SJSA1 (cell line): ENCODE data around the gene BAIAP2. TPM values are rescaled to one million over a fixed set of nuclear protein-coding genes. Genes with fewer than 3 reads are reported as not detected.

Source experiments
- DNase-seq, 2 experiments: peaks; one replicate each; pipeline ENCODE4 v3.0.0-alpha.2; 2015 to 2020; ENCODE audit warnings: low spot score in 2 of 2, low read depth in 1 of 2
- H3K27ac ChIP-seq: fragments of 250-450 bp; sonication (Bioruptor Pico); 2 replicates; pipeline ENCODE4 v1.5.1; 2020; ENCODE audit warnings: mild to moderate bottlenecking, moderate library complexity
- H3K27me3 ChIP-seq: fragments of 250-450 bp; sonication (Bioruptor Pico); replicated peaks from 2 replicates; pipeline ENCODE4 v1.5.1; 2020; ENCODE audit warnings: mild to moderate bottlenecking, moderate library complexity
- H3K36me3 ChIP-seq: fragments of 250-450 bp; sonication (Bioruptor Pico); 2 replicates; pipeline ENCODE4 v1.5.1; 2020; ENCODE audit warnings: mild to moderate bottlenecking
- H3K4me1 ChIP-seq: fragments of 250-450 bp; sonication (Bioruptor Pico); replicated peaks from 2 replicates; pipeline ENCODE4 v1.6.1; 2021; ENCODE audit warnings: mild to moderate bottlenecking
- H3K4me3 ChIP-seq: fragments of 250-450 bp; sonication (Bioruptor Pico); 2 replicates; pipeline ENCODE4 v1.5.1; 2020; ENCODE audit warnings: mild to moderate bottlenecking
- H3K9me3 ChIP-seq: fragments of 250-450 bp; sonication (Bioruptor Pico); replicated peaks from 2 replicates; pipeline ENCODE4 v1.5.1; 2020; ENCODE audit warnings: mild to moderate bottlenecking
- total RNA-seq: library from RNA; depleted of rRNA; stranded (reverse); fragments of >200 nt; shearing (Covaris generic); gene quantifications from 2 replicates; pipeline ENCODE4 v1.2.3, GENCODE V29; 2014

Gene BAIAP2
- total RNA-seq, 1 experiment from 2014 or later = 37.6 TPM

DNA sequence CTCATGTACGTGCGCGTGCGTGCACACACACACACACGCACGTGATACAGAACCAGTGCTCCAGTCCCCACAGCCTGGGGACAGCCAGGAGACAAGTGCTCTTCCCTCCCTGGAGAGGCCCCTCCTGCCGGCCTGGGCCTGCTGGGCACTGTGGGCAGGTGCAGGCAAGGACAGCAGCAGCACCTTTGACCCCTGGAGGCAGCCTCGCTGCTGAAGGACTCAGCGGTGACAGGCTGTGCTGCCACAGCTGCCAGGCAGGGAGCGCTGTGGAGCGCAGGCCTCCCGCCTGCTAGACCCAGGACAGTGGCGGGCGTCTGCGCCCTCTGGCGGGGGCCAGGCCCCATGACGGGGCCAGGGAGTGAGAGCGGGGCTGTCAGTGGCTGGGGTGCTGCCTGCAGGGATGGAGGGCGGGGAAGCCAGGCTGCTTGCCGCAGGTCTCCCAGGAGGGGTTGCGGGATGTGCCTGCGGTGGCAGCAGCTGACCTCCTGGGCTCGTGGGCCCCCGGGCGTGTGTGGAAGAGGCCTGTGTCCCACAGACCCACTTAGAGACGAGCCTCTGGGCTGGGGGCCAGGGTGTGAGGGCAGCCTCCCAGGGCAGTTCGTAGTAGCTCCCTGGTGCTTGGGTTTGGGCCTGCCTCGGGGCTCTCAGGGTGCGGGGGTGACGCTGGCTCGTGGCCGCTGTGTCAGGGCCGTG lies 66.8 kb downstream of the BAIAP2 start:
- no peaks in the 10 kb centered on the region for H3K9me3 ChIP-seq
- H3K36me3 ChIP-seq = peaks cover 69% of the 10 kb centered on the region
- H3K27me3 ChIP-seq = no peaks in the 10 kb centered on the region
- DNase-seq = peak; percentile 72 to 88
- no peak overlapping the region for H3K4me3 ChIP-seq
- no peak overlapping the region for H3K27ac ChIP-seq
- peaks cover 19% of the 10 kb centered on the region for H3K4me1 ChIP-seq

DNA sequence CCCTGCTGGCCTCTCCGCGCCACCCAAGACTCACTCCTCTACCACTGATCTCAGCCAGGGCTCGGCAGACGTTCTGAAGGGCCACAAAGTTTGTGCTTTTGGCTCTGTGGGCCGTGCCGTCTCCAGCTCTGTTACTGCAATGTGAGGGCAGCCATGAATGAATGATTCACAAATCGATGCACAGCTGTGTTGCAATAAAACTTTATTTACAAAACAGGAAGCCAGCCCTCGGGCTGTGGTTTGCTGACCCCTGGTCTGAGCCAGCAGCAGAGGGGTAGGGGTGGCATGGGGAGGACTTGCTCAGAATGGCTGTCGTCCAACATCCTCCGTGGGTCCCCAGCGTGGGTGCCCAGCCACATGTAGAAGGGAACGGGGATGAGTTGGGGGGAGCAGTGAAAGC lies 67.4 kb downstream of the BAIAP2 start:
- DNase-seq = no peak
- H3K36me3 ChIP-seq = peaks cover 75% of the 10 kb centered on the region
- peaks cover 13% of the 10 kb centered on the region for H3K4me1 ChIP-seq
- H3K27me3 ChIP-seq = no peaks in the 10 kb centered on the region
- no peak overlapping the region for H3K4me3 ChIP-seq
- no peaks in the 10 kb centered on the region for H3K9me3 ChIP-seq
- H3K27ac ChIP-seq = no peak overlapping the region

DNA sequence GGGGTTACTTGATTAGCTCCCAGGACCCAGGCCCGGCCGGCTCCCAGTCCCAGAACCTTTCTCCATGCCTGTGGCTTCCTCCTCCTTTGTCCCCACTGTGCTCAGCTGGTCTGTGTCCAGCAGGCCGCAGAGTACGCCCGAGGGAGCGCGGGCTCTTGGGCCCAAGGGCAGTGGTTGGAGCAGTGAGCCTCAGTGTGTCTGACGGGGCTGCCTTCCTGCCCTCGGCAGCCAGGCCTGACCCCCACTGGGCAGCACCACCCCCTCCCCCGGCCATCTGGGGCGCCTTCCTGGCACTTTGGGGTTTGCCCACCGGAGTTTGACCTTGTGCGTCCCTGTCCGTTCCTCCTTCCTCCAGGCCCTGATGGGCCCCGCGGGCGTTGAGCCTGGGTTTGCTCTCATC lies 67.9 kb downstream of the BAIAP2 start:
- peaks cover 8% of the 10 kb centered on the region for H3K4me1 ChIP-seq
- H3K36me3 ChIP-seq = peaks cover 80% of the 10 kb centered on the region
- no peak overlapping the region for H3K4me3 ChIP-seq
- no peak for DNase-seq
- H3K27ac ChIP-seq = no peak overlapping the region
- H3K27me3 ChIP-seq = no peaks in the 10 kb centered on the region
- no peaks in the 10 kb centered on the region for H3K9me3 ChIP-seq

DNA sequence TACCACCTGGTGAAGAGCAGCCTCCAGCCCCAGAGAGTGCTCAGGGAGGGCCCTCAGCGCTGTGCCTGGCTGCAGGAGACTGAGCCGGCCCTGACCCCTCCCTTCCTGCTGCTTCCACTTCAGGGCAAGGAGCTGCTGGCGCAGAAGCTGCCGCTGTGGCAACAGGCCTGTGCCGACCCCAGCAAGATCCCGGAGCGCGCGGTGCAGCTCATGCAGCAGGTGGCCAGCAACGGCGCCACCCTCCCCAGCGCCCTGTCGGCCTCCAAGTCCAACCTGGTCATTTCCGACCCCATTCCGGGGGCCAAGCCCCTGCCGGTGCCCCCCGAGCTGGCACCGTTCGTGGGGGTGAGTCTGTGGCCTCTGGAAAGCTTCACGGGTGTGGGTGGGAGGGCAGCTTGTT lies 68.4 kb downstream of the BAIAP2 start:
- Histone ChIP-seq H3K27me3 (no peaks in the 10 kb centered on the region), H3K4me3 (no peak overlapping the region), H3K36me3 (peaks cover 84% of the 10 kb centered on the region), H3K4me1 (peaks cover 3% of the 10 kb centered on the region), H3K9me3 (no peaks in the 10 kb centered on the region), H3K27ac (no peak overlapping the region)
- no peak for DNase-seq

DNA sequence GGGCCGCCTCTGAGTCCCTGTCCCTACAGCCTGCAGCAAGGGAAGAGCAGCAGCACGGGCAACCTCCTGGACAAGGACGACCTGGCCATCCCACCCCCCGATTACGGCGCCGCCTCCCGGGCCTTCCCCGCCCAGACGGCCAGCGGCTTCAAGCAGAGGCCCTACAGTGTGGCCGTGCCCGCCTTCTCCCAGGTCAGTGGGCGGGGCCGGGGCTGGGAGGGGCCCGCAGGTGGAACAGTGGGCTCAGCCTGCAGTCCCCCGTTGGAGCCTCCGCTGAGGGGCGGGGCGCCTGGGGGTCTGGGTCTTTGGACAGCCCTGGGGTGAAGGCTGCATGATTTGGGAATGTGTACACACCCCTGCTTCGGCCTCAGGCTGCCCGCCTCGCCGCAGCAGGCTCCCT lies 71.8 kb downstream of the BAIAP2 start:
- Histone ChIP-seq H3K27ac (no peak overlapping the region), H3K4me1 (no peaks in the 10 kb centered on the region), H3K9me3 (no peaks in the 10 kb centered on the region), H3K36me3 (peaks cover 88% of the 10 kb centered on the region), H3K4me3 (no peak overlapping the region), H3K27me3 (no peaks in the 10 kb centered on the region)
- DNase-seq = peak in 1 of 2 experiments; percentile 64

DNA sequence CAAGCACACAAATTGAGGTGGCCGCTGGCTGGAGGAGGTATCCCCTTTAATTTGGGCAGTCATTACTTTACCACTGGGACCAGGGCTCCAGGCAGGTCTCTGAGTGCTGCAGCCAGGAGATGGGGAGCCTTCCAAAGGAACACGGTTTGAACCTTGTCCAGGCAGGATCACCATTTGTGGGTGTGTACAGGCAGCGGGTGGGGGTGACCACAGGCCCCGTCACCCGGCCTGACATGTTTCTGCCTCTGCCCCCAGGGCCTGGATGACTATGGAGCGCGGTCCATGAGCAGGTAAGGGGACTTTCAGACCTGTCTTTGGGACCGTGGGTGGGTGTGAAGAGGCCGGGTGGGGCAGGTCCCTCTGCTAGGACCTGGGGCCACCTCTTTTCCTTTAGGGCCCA lies 73.3 kb downstream of the BAIAP2 start:
- Histone ChIP-seq H3K27ac (no peak overlapping the region), H3K36me3 (peaks cover 80% of the 10 kb centered on the region), H3K4me3 (no peak overlapping the region), H3K4me1 (no peaks in the 10 kb centered on the region), H3K27me3 (no peaks in the 10 kb centered on the region), H3K9me3 (no peaks in the 10 kb centered on the region)
- no peak for DNase-seq

DNA sequence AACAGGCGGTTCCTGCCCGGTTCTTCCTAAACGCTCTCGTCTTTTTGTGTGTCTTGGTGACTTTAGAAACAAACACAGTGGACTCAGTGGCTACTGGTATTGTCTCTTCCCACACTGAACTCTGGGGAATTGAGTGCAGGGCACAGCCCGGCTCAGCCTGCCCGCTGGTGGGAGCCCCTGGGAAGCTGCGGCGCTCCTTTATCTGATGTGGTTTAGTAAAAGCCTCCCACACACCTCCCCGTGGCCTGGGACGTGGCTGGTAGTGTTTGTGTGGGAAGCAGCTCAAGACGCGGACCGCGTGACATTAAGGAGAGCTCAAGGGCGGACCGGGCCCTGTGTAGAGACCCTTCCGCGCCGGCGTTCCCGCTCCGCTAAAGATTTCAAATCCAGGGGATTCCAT lies 75.0 kb downstream of the BAIAP2 start:
- no peaks in the 10 kb centered on the region for H3K4me1 ChIP-seq
- H3K36me3 ChIP-seq = peaks cover 62% of the 10 kb centered on the region
- no peaks in the 10 kb centered on the region for H3K9me3 ChIP-seq
- no peak overlapping the region for H3K27ac ChIP-seq
- no peak for DNase-seq
- H3K4me3 ChIP-seq = no peak overlapping the region
- no peaks in the 10 kb centered on the region for H3K27me3 ChIP-seq

DNA sequence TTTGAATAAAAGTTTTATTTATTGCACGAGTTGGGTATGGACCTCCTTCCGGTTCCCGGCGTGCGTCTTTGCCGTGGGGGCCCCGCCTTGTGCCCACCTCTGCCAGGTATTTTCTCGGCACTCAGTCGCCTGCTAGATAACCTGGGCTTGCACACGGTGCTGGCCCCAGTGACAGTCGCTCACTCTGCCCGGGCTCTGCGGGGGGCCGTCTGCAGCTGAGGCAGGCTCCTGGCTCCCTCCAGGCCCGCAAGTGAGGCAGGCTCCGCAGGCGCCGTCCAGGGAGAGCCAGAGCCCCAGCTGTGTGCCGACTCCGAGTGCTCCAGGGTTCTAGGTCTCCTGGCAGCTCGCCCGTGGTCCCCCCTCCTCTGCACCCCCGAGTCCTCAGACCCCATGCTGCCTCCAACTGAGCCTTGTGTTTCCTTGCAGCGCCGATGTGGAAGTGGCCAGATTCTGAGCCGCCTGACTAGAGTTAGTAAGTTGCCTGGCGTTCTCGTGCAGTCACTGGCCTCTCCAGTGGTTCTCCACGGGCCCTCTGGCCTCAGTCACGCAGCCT lies 75.6 kb downstream of the BAIAP2 start:
- H3K36me3 ChIP-seq = peaks cover 56% of the 10 kb centered on the region
- H3K4me1 ChIP-seq = no peaks in the 10 kb centered on the region
- DNase-seq = no peak

DNA sequence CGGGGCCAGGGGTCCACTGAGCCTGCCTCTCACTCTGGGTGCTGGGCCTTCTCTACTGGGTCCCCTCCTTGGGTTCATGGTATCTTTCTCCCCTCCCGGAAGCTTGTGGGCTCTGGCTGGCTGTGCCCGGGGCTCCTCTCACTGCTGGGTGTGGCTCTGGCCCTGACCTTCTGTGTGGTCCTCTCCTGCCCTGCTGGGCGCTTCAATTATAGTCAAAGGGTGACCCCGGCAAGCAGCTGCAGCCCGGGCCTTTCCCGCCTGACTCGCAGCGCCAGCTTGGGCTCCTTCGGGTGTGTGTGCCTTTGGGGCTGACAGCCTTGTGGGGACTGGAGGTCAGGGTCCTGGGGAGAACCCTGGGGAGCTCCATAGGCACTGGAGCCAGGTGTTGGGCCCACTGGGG lies 76.1 kb downstream of the BAIAP2 start:
- H3K27ac ChIP-seq = no peak overlapping the region
- no peaks in the 10 kb centered on the region for H3K27me3 ChIP-seq
- no peaks in the 10 kb centered on the region for H3K9me3 ChIP-seq
- DNase-seq = no peak
- peaks cover 55% of the 10 kb centered on the region for H3K36me3 ChIP-seq
- no peaks in the 10 kb centered on the region for H3K4me1 ChIP-seq
- H3K4me3 ChIP-seq = no peak overlapping the region

More for the DNA sequence above, 75.6 kb downstream of the BAIAP2 start:
- no peaks in the 10 kb centered on the region for H3K9me3 ChIP-seq
- no peak overlapping the region for H3K4me3 ChIP-seq
- H3K27ac ChIP-seq = no peak overlapping the region
- H3K27me3 ChIP-seq = no peaks in the 10 kb centered on the region

DNA sequence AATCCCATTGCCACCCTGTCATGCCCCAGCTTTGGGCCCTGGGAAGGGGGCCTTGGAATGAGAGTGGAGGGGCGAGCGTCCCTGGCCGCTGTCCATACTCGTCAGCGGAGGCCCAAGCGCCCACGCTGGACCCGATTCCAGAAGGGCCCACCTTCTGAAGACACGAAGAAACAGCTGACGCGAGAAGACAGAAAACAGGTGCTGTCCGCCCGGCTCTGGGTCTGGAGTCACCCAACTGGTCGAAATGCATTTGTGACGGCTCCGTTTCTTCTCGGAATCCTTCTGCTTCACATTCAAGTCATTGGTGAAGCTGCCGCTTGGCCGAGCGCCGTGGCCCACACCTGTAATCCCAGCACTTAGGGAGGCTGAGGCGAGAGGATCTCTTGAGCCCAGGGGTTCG lies 77.5 kb downstream of the BAIAP2 start:
- Histone ChIP-seq H3K36me3 (peaks cover 50% of the 10 kb centered on the region), H3K4me3 (no peak overlapping the region), H3K9me3 (no peaks in the 10 kb centered on the region), H3K27me3 (no peaks in the 10 kb centered on the region), H3K27ac (no peak overlapping the region), H3K4me1 (no peaks in the 10 kb centered on the region)
- DNase-seq = no peak

DNA sequence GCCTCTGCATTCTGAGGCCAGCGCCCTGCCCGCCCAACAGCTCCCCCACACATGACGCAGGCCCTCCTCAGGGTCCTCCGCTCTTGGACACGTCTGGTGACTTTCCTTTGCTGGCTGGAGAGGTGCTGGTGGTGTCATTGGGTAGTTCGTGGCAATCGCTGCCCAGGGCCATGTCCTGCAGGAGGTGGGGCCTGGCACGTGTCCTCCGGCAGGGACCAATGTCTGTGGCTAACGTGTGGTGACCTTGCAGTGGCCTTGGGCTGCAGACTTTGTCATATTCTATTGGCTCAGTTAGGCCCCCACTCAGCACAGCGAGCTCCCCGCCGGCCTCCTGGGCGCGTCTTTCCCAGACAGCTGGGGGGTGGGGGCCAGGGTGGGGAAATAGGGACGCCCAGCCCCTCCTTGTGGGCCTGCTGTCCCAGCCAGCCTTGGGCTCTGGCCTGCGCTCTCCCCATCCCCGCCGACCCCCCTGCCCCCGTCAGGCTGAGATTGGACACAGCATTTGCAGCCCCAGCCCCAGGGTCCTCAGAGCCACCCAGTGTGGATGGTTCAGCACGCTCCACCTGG lies 78.3 kb downstream of the BAIAP2 start:
- no peak for DNase-seq
- Histone ChIP-seq H3K36me3 (peaks cover 47% of the 10 kb centered on the region), H3K4me1 (peaks cover 1% of the 10 kb centered on the region), H3K9me3 (0 out of 2 replicates have a peak, but pooled peaks cover 3% of the 10 kb centered on the region), H3K27ac (no peak overlapping the region), H3K27me3 (no peaks in the 10 kb centered on the region), H3K4me3 (no peak overlapping the region)

DNA sequence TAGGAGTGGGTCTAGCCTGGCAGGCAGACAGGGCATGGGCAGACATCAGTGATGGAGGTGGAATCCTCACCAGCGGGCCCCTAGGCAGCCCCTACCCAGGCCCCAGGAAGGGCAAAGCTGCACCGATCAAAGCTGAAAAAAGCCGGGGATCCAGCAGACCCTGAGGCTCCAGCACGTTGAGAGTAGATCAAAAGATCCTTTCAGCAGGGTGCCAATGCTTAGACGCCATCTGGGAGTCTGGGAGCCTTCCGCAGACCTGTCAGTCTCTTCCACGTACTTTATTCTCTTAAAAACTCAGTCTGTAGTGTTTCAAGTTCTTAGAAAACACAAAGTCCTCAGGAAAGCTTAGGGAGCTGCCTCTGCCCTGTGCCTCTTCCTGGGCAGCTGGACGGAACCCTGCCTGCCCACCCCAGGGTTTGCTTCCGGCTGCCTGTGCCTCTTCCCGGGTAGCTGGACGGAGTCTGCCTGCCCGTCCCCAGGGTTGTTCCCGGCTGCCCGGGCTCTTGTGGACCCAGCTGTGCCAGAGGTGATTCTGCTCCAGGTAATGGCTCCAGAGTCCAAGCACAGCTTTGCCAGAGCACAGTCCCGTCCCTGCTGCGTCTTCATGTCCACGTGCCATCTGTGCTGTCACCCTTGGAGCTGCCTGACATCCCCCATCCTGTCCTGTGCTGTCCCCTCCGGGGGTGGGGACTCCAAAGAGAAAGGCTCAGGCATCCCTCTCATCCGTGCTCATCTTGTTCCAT lies 79.6 kb downstream of the BAIAP2 start:
- H3K27ac ChIP-seq = no peak overlapping the region
- 0 out of 2 replicates have a peak, but pooled peaks cover 6% of the 10 kb centered on the region for H3K27me3 ChIP-seq
- DNase-seq = no peak

DNA sequence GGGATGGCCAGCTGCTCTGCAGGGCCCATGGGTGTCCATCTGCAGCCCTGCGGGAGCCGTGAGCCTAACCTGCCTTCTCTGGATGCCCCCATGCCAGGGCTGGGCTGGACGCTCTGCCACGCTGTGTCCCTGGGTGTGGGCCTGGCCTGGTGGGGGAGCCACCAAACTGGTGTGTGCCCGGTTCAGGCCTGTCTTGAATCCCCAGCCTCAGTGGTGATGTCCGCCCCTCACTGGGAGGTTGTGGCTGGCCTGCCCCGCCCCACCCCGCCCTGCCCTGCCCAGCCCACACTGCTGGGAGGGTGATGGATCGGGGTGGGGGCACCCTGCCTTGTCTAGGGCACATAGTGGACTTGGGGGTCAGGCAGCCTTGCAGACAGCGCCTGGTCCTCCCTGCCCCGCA lies 80.3 kb downstream of the BAIAP2 start:
- no peak for DNase-seq
- peaks cover 21% of the 10 kb centered on the region for H3K4me1 ChIP-seq
- H3K27ac ChIP-seq = no peak overlapping the region
- peaks cover 12% of the 10 kb centered on the region; the same call in 1 of the 2 replicates for H3K27me3 ChIP-seq
- peaks cover 4% of the 10 kb centered on the region; the same call in 1 of the 2 replicates for H3K9me3 ChIP-seq
- peaks cover 30% of the 10 kb centered on the region for H3K36me3 ChIP-seq
- no peak overlapping the region for H3K4me3 ChIP-seq

More for the DNA sequence above, 79.6 kb downstream of the BAIAP2 start:
- peaks cover 14% of the 10 kb centered on the region for H3K4me1 ChIP-seq
- H3K36me3 ChIP-seq = peaks cover 37% of the 10 kb centered on the region
- no peak overlapping the region for H3K4me3 ChIP-seq
- H3K9me3 ChIP-seq = 0 out of 2 replicates have a peak, but pooled peaks cover 4% of the 10 kb centered on the region
